ENCODE data around the gene TMEM19.
"Not testable (repeated sequence)": the region's sequence is repeated elsewhere in the genome, so short reads cannot be mapped to it uniquely, and the experiment has no call there.

Gene TMEM19

DNA sequence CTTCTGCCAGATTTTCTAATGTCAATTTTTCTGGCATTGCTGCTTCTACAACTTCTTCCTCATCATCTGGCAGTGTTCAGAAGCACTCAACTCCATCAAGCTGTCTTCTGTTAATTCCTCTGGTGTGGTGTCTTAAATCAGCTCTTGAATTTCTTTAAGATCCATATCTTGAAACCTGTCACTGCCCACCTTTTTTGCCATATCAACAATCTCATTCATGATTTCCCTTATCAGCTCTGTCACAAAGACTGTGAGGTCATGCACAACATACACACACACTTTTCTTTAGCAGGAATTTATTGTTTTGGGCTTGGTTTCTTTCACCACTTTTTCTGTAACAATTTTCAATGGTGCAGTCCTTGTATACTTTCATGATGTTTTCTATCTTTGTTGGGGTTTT lies 14.6 kb upstream of the TMEM19 start:
- no peak for DNase-seq

- no peak for DNase-seq
Measured at GRCh38 chr12:71671816-71672215, 14.1 kb upstream of the TMEM19 start.

DNA sequence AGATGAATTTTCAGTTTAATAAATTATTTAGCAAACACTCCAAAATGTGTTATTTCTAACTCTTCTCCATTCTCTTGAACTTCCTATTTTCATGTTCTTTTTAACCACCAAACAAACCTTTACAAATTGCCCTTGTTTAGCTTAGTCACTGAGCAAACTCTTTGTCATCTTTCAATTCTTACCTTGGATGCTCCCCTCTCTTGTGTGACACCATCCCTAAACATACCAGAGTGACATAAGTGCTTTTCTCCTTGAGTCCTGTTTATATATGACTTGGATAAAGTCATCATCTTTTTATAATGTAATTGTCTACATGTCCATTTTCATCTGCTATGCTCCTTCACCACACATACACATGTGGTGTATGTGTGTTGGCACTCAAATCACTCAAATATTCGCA lies 3.4 kb upstream of the TMEM19 start:
- no peak for DNase-seq

DNA sequence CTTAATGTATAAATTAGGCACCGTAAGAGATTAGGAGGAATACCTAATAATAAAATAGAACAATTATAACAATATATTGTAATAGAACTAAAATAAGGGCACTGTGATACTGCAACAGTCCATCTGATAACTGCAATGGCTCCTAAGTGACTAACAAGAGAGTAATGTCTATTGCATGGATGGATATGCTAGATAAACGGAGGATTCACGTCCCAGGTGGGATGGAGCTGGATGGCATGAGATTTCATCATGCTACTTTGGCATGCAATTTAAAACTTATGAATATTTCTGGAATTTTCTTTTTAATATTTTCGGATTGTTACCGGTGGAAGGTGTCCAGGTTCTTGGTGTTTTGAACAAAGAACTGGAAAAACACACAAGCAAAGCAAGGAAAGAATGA lies 2.2 kb upstream of the TMEM19 start:
- no peak for DNase-seq

DNA sequence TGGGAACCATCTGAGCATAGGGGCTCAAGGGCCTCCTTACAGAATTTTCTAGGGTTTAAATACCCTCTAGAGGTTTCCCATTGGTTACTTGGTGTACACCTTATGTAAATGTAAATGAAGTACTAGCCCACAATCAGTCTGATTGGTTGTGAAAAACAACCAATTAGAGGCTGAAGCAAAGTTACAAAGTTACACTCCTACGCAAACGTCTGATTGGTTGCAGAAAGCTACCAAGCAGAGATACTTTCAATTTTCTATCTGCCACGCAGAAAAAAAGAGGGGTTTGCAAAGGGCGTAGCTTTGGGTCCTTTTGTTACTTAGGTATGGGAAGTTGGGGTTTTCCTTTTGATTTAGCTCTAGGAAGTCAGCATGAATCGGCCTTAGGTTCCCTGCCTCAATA lies 1.8 kb upstream of the TMEM19 start:
- no peak for DNase-seq

GRCh38 chr12:71685312-71685906 lies 473 bp upstream of the TMEM19 start:
- DNase-seq, result no peak

- DNase-seq, result no peak
Measured at GRCh38 chr12:71686658-71687025, 760 bp downstream of the TMEM19 start.

- DNase-seq, result not testable (repeated sequence)
Measured at GRCh38 chr12:71687172-71687571, 1.3 kb downstream of the TMEM19 start.

DNA sequence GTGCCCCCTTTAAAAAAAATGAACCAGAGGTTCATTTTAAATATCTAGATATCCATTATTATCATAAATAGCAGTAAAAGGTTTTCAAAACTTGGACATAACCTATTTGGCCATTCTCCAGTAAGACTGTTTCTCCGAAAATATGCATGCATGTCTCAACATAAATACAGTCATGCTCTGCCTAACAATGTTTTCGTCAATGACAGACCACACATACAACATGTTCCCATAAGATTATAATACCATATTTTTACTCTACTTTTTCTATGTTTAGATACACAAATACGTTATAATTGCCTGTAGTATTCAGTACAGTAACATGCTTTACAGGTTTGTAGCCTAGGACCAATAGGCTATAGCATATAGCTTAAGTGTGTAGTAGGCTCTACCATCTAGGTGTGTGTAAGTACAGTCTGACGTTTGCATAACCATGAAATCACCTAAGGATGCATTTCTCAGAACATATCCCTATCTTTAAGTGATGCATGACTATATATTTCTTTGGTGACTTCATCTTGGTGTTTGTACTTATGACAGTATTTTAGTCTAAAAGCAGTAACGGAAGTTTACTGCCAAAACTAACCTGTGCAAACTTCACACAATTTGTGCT lies 3.2 kb downstream of the TMEM19 start:
- DNase-seq, result no peak

DNA sequence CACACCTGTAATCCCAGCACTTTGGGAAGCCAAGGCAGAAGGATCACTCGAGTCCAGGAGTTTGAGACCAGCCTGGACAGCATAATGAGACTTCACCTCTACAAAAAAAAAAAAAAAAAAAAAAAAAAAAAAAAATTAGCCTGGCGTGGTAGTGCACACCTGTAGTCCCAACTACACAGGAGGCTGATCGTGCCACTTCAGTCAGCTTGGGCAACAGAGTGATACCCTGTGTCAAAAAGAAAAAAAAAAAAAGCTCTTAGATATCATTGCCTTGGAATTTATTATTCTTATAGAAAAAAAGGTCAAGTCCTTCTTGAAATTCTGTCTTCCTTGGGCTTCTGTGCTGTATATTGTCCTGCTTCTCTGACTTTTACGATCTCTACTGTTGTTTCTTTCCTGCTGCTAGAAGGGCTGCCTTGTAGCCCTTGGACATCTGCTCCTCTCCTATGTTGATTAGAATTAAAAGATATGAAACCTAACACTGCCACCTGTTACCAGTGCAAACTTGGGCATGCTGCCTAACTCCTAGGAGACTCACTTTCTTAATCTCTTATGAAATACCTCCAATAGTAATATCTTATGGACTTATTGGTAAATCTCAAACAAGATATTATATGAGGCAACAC lies 5.7 kb downstream of the TMEM19 start:
- DNase-seq, result no peak

- no peak for DNase-seq
Measured at GRCh38 chr12:71693126-71693525, 7.2 kb downstream of the TMEM19 start.

GRCh38 chr12:71693651-71694050 lies 7.8 kb downstream of the TMEM19 start:
- not testable (repeated sequence) for DNase-seq

GRCh38 chr12:71694099-71694820 lies 8.4 kb downstream of the TMEM19 start:
- DNase-seq, result no peak

DNA sequence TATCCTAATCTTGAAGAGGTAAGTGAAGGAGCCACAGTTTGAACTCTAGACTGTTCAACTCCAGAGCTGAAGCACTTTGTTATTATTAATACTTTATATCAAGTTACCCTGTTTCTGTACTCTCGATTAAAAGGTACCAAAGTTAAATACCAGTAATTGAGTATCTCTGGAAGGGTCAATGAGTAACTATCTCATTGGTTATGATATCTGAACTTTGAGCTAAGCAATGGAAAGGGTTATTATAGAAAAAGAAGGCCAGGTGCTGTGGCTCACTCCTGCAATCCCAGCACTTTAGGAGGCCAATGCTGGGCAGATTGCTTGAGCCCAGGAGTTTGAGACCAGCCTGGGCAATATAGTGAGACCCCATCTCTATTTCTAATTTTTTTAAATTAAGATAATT lies 9.9 kb downstream of the TMEM19 start:
- no peak for DNase-seq

DNA sequence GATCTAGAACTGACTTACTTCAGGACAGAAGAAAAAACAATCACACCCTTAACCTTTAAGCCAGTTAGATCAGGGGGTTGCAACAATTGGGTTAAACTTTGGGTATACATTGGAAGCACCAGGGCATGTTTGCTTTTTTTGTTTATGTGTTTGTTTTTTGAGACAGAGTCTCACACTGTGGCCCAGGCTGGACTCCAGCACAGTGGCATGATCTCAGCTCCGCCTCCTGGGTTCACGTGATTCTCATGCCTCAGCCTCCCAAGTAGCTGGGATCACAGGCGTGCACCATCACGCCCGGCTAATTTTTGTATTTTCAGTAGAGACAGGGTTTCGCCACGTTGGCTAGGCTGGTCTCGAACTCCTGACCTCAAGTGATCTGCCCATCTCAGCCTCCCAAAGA lies 16.3 kb downstream of the TMEM19 start:
- DNase-seq, result not testable (repeated sequence)

DNA sequence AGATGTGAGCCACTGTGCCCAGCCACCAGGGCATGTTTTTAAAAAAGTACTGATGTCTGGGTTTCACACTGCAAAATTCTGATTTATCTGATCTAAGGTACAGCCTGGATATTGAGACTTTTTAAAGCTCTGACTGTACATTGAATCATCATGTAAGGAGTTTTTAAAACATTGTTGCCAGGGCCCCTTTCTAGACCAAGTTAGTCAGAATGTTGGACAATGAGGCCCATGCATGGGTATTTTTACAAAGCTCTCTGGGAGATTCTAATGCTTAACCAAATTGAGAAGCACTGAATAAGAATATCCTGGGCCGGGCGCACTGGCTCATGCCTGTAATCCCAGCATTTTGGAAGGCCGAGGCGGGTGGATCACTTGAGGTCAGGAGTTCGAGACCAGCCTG lies 16.7 kb downstream of the TMEM19 start:
- no peak for DNase-seq

DNA sequence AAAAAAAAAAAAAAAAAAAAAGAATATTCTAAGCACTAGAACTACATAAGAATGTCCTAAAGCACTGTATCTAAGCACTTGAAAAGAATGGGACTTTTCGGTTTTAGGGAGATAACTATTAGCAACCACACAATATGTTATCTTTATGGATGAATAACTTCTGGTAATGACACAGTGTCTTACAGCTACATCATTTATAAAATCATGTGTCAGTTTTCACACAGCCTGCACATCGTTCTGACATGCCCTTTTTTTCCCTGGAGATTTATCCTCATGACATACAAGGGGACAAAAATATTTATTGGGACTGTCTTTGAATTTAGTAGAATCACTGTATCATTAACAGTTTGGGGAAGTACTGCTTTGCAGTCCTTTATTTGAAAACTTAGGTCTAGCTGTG lies 17.3 kb downstream of the TMEM19 start:
- DNase-seq, result no peak

DNA sequence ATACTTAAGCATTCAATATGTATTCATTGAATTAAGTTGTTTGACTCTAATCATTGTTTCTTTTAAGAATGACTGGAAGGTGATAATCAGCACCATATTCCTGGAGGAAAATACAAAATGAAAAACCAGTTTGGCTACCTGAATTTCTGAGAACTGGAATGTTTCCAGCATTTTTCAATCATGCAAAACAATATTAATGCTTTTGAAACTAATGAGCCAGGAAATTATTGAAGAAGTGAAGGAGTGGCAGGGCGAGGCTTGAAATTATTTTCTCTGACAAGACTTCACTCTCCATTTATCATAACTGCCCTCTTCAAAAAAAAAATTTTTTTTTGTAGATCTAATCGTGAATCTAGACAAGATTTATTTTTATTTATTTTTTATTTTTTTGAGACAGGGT lies 19.0 kb downstream of the TMEM19 start:
- DNase-seq, result no peak

DNA sequence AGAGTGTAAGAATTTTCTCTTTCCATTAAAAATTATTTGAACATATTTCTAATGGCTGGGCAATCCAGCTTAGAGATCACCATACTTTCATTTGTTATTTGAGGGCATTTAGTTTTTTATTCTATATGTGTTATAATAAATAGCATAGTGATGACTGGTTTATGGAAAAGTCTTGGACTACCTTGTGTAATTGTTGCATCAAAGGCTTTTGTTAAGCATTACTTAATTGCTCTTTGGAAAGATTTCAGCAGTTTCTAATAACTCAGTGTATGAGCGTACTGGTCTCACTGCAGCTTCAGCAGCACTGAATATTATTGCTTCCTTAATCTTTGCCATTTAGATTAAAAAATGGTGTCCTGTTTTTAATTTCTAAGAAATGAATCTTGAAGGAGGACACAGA lies 22.8 kb downstream of the TMEM19 start:
- no peak for DNase-seq

- no peak for DNase-seq
Measured at GRCh38 chr12:71710276-71711125, 24.6 kb downstream of the TMEM19 start.

DNA sequence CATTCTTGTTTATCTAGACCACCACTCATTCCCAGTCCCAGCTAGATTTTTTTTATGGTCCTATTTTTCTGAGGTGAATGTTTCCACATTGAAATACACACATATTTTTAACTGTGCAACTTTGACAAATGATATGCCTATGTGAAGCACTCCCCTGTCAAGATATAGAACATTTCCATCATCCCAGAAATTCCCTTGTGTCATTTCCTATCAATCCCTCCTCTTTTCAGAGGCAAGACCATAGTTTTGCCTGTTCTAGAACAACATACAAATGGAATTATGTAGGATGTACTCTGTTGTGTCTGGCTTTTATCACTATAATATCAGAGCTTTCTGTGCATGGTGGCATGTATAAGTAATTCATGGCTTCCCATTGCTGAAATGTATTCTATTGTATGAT lies 32.7 kb downstream of the TMEM19 start:
- DNase-seq, result no peak

GRCh38 chr12:71719647-71720370 lies 33.9 kb downstream of the TMEM19 start:
- DNase-seq, result no peak
